ENCODE results near the gene PLGRKT.
"Not testable (repeated sequence)": the region's sequence is repeated elsewhere in the genome, so short reads cannot be mapped to it uniquely, and the experiment has no call there.

The PLGRKT gene

GRCh38 chr9:5375790-5376477 is 61.8 kb downstream of the PLGRKT start:
- DNase-seq (ENCODE audit: low read depth), result no peak

DNA sequence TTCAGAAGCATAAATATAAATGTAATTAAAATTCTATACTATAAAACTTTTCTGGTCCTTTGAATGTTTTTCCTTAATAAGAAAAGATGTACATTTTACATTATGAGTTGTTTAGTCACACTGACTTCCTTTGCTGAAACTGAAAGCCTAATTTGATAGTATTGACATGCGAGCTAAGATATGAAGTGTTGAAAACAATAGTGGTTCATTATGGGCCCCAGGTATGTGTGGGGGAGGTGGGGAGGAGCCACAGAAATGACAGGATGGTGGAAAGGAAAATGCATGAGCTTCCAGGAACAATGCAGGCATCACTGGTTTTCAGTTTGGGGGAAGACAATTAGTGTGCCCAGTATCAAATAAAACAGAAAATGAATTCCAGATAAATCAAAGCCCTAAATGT is 62.6 kb downstream of the PLGRKT start:
- DNase-seq (ENCODE audit: low read depth), result no peak

- DNase-seq (ENCODE audit: low read depth), result no peak
These were observed 73.3 kb downstream of the PLGRKT start for GRCh38 chr9:5364294-5365024.

GRCh38 chr9:5361326-5362010 is 76.3 kb downstream of the PLGRKT start:
- no peak for DNase-seq (ENCODE audit: low read depth)

- no peak for DNase-seq (ENCODE audit: low read depth)
These were observed 77.4 kb downstream of the PLGRKT start for GRCh38 chr9:5360341-5360740.

- no peak for DNase-seq (ENCODE audit: low read depth)
These were observed 80.2 kb downstream of the PLGRKT start for GRCh38 chr9:5357431-5358105.

DNA sequence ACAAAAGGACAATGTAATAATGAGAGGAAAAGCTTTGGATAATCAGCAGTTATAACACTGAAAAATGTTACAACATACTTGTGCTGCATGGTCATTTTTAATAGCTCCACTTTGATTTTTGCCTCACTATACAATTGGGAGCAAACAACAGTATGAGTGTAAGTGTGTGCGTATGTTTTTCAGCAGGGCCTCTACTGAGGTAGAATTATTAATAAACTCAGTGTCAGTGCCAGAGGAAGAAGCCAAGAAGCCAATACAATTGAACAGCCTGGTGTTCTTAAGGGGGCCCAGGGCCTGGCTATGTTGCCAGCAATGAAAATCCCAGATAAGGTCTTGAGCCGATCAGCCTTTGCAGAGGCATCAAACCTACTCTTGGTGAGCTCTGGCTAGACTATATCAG is 81.9 kb downstream of the PLGRKT start:
- DNase-seq (ENCODE audit: low read depth), result no peak

- DNase-seq (ENCODE audit: low read depth), result no peak
These were observed 82.5 kb downstream of the PLGRKT start for GRCh38 chr9:5355226-5355625.

- no peak for DNase-seq (ENCODE audit: low read depth)
These were observed 83.5 kb downstream of the PLGRKT start for GRCh38 chr9:5354184-5354583.

DNA sequence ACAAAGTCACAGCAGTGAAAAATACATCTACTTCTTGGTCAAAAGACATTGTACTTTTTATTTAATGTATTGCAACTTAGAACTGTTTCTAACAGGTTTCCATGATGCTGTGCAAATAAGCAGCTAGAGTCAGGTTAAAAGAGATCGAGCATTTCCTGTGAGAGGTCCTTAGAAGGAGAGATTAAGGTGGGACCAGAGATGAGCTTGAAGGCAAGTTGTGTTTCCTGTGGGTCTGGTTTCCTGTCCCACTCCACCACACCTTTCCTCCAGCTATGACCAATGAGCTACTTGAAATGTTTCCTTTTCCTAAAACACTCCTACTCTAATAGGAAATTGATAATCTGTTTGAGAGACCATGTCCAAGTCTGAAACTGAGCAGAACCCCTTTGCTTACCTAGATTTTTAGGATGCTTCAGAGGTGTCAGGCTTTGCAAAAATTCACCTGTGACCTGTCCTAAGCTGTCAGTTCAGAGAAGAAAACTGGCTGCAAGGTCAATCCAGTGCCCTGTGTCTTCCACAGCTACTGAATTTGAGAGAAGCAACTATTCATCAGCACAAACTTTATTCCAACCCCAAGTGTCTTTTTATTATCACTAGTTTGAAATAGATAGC is 85.0 kb downstream of the PLGRKT start:
- DNase-seq (ENCODE audit: low read depth), result no peak

DNA sequence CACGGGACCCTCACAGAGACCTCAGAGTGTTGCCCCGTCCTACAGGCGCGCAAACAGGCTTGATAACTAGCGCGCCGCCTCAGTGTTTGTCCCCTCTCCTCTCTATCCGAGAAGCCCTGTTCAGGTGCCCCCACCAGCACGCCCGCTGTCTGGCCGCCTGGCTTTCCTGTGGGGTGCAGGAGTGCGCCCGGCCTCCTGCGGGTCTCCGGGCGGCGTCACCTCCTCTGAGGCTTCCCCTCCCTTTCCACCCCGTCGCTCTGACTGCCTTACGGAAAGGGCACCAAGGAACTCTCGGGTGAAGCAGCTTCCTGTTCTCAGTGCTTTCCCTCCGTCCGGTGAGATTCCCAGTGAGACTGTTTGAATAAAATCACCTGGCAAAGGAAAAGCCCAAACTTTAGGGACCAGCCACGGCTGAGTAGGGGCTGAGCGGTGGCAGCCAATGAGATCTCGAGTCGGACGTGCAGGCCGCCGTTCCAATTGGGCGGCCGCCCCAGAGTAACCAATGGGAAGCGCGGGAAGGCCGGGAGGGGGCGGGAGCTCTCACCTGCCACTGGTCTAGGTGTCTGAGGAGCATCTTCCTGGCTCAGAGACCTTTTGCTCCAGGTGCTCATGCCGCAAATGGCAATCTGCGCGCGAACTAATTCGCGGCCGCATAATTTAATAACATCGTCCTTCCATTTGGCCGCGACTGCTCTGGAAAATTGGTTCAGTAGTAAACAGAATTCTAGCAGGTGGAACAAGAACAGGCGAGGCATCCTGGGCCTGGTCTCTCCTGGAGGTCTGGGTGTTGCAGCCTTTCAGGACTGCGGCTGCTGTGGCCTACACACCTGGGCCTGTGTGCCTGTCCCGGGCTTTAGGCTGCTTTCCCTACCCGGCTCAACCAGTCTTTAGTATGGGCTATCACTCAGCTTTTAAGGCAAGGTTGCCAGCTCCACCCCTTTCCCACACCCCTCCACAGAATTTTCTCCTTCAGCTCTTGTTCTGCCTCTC is 98.4 kb downstream of the PLGRKT start, which contains the start of gene RLN1:
Gene RLN1 (minus strand): TSS at position 885 of the 990 bp plus-strand sequence. CDS start 130 bp downstream, at position 755.
- DNase-seq (ENCODE audit: low read depth), result not testable (repeated sequence)

DNA sequence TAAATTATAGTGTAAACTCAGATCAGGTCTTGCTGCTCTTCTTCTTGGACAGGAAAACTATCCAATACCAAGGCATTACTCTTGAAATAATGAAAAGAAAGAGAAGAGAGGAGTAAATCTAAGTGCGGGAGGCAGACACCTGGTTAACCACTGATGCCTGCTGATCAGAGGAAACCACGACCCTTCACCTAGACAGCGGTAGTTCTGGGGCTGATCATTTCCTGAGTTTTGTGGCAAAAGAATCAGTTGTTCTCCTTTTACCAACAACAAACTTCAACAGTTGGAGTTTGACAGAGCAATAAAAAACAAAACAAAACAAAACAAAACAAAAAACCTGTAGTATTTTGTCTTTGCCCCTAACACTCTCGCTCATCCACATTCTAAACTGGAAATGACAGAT is 101.0 kb downstream of the PLGRKT start:
- DNase-seq (ENCODE audit: low read depth), result no peak

GRCh38 chr9:5331276-5331675 is 106.4 kb downstream of the PLGRKT start:
- DNase-seq (ENCODE audit: low read depth), result not testable (repeated sequence)

- no peak for DNase-seq (ENCODE audit: low read depth)
These were observed 110.7 kb downstream of the PLGRKT start for GRCh38 chr9:5326893-5327548.

DNA sequence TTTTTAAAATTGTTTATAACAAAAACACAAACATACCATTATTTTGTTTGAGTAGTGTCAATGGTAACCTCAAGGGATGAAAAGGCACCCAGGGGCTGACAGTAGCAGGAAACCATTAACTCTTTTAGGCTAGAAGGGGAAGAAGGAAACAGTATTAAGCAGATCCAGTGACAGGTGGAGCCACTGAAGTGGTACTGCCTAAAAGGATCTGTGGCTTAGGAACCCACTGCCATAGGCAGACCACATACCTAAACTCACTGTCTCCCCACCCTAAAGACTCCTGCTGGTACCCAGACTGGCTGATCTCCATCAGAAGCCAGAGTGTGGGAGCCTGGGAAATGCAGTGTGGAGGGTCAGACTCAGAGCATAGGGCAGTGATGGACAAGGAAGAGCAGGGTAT is 111.5 kb downstream of the PLGRKT start:
- DNase-seq (ENCODE audit: low read depth), result no peak

GRCh38 chr9:5321601-5322000 is 116.1 kb downstream of the PLGRKT start:
- not testable (repeated sequence) for DNase-seq (ENCODE audit: low read depth)

GRCh38 chr9:5321058-5321457 is 116.7 kb downstream of the PLGRKT start:
- DNase-seq (ENCODE audit: low read depth), result no peak

- not testable (repeated sequence) for DNase-seq (ENCODE audit: low read depth)
These were observed 121.3 kb downstream of the PLGRKT start for GRCh38 chr9:5316406-5316805.

GRCh38 chr9:5315187-5315923 is 122.4 kb downstream of the PLGRKT start:
- no peak for DNase-seq (ENCODE audit: low read depth)

All from GM04504 (cell line).